Muscle layer of duodenum (tissue), 2 donors: ENCODE data around the gene TAF4.

Experiments
- H3K27ac ChIP-seq: one replicate; pipeline ENCODE4 v1.7.0; 2013; ENCODE audit warnings: mild to moderate bottlenecking, low read length
- H3K27me3 ChIP-seq: one replicate; pipeline ENCODE4 v1.7.0; 2013; ENCODE audit warnings: low read depth, mild to moderate bottlenecking, control low read depth, low read length
- H3K36me3 ChIP-seq, 2 donors: one replicate each; pipeline ENCODE4 v1.7.0; 2013; ENCODE audit warnings: low read length in 2 of 2, control low read depth in 1 of 2, mild to moderate bottlenecking in 1 of 2; ENCODE audit not compliant: insufficient read depth in 2 of 2, control insufficient read depth in 1 of 2
- H3K4me1 ChIP-seq, 2 donors: one replicate each; pipeline ENCODE4 v1.7.0; 2013; ENCODE audit warnings: low read length in 2 of 2, mild to moderate bottlenecking in 2 of 2, control low read depth in 1 of 2, moderate library complexity in 1 of 2; ENCODE audit not compliant: insufficient read depth in 2 of 2, control insufficient read depth in 1 of 2
- H3K4me3 ChIP-seq, 2 donors: one replicate each; pipeline ENCODE4 v1.7.0; 2013; ENCODE audit warnings: low read length in 2 of 2, low read depth in 1 of 2, mild to moderate bottlenecking in 1 of 2
- H3K9me3 ChIP-seq, 2 donors: one replicate each; pipeline ENCODE4 v1.7.0; 2013; ENCODE audit warnings: low read length in 2 of 2, control low read depth in 1 of 2, mild to moderate bottlenecking in 1 of 2; ENCODE audit not compliant: control insufficient read depth in 1 of 2
- donor health status: healthy.

TAF4 gene

DNA sequence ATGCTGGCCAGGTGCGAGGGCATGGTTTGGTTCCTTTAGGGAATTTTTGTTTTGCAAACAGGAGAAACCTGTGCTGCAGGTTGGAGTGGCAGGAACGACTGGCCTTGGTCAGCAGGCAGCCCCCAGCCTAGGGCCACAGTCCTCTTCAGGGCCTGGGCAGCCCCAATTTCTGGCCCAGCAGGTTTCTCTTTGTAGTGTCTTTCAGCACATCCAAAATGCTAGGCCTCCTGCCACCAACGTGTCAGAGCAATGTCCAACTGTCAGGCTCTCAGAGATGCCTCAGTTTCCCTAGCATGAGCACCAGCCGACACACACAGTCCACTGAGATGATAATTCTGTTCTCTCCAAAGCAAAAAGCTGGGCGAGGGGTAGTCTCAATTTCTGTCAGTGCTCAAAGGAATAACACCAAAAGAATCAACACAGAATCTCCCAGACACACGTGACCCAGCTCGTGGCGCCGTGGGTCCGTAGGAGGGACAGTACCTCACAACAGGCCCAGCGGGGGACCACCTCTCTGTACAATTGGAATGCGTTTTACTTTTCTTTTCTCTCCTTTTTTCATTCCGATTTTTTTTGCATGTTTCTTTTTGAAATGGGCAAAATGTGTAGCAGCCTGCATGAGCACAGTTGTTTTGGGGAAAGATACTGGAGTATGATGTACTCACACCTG is 125.9 kb downstream of the TAF4 start:
- Histone ChIP-seq H3K4me3 (no peak overlapping the region), H3K27ac (no peak overlapping the region), H3K9me3 (no peaks in the 10 kb centered on the region), H3K4me1 (no peaks in the 10 kb centered on the region), H3K27me3 (no peaks in the 10 kb centered on the region), H3K36me3 (no peaks in the 10 kb centered on the region)

- no peaks in the 10 kb centered on the region for H3K36me3 ChIP-seq
- H3K4me3 ChIP-seq = no peak overlapping the region
- no peaks in the 10 kb centered on the region for H3K9me3 ChIP-seq
- no peaks in the 10 kb centered on the region for H3K27me3 ChIP-seq
- H3K27ac ChIP-seq = no peak overlapping the region
- H3K4me1 ChIP-seq = no peaks in the 10 kb centered on the region
Observed at GRCh38 chr20:61938839-61939690, 126.6 kb downstream of the TAF4 start.

DNA sequence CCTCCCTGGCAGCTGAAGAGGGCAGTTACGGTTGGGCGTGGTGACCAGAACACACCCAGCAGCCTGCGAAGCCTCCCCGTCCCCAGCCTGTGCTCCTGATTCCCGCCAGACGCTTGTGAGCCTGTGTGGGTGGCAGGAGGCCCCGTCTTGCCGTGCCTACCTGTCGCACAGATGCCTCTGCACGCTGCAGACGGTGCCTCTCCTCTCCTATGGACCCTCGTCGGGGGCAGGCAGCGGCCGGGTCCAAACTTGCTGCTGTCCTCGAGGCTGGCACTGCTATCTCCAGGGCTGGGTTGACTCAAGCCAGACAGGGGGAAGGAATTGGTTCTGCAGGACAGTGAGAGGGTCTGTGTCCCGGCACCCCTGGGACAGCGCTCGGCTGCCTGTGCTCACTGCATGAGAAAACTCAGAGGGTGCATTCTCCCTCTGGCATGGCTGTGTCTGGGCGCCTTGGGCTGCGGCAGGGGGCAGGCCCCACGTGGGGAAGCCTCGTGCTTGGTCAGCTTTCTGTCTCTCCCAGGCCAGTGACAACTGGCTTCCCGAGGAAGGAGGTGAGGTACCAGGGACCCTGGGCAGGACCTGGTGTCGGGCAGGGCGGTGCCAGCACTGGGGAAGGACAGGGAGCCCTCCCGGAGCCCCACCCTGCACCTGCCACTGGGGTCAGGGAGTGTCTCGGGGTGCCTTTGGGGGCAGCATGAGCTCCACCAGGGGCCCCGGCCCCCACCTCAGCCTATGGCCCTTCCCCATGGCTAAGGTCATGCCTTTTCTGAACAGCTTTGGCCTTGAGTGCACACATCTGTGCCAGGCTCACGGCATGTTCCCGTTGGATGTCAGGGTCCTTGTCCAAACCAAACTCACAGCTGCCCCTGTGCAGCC is 127.5 kb downstream of the TAF4 start:
- Histone ChIP-seq H3K27me3 (no peaks in the 10 kb centered on the region), H3K36me3 (no peaks in the 10 kb centered on the region), H3K9me3 (no peaks in the 10 kb centered on the region), H3K4me1 (no peaks in the 10 kb centered on the region), H3K4me3 (no peak overlapping the region), H3K27ac (no peak overlapping the region)

GRCh38 chr20:61937146-61937962 is 128.3 kb downstream of the TAF4 start:
- no peaks in the 10 kb centered on the region for H3K27me3 ChIP-seq
- H3K36me3 ChIP-seq = no peaks in the 10 kb centered on the region
- no peaks in the 10 kb centered on the region for H3K4me1 ChIP-seq

GRCh38 chr20:61936701-61937131 is 129.0 kb downstream of the TAF4 start:
- no peaks in the 10 kb centered on the region for H3K4me1 ChIP-seq
- H3K36me3 ChIP-seq = no peaks in the 10 kb centered on the region
- H3K27me3 ChIP-seq = no peaks in the 10 kb centered on the region
- H3K4me3 ChIP-seq = no peak overlapping the region
- no peak overlapping the region for H3K27ac ChIP-seq
- no peaks in the 10 kb centered on the region for H3K9me3 ChIP-seq

More at GRCh38 chr20:61937146-61937962, 128.3 kb downstream of the TAF4 start:
- Histone ChIP-seq H3K27ac (no peak overlapping the region), H3K4me3 (no peak overlapping the region), H3K9me3 (no peaks in the 10 kb centered on the region)

- Histone ChIP-seq H3K9me3 (no peaks in the 10 kb centered on the region), H3K4me1 (no peaks in the 10 kb centered on the region), H3K4me3 (no peak overlapping the region), H3K27ac (no peak overlapping the region), H3K36me3 (no peaks in the 10 kb centered on the region), H3K27me3 (no peaks in the 10 kb centered on the region)
Observed at GRCh38 chr20:61935926-61936700, 129.6 kb downstream of the TAF4 start.

DNA sequence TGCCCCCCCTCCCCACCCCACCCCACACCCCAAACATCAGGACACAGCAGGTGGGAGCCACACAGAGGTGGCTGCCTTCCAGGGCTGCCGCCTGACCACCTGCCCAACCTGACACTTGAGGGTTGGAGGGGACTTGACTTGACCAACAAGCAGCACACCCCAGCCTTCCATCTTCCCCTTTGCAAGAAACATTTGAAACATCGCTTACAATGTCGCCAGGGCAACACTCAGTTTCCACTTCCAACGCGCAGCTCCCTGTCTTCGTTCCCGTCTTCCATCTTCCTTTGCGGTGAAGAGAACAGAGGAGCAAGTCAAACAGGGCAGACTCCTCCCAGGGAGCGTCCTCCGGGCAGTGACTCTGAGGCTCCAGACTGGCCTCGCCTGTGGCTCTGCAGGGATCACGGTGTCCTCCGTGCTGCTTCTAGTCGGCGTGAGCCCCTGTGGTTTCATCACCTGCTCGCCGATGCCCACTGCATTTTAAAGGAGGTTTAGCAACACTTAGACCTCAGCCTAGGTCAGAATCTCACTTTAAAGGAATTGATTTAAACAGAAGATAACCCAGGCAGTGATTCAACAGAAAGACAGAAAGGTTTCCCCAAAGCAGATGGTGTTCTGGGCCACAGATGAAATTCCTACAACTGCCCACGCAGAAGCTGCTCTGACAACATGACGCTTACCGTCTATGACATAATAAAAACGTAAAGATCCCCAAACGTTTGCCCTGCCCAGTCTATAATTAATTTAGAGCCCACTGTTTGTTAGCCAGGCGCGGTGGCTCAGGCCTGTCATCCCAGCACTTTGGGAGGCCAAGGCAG is 130.8 kb downstream of the TAF4 start:
- Histone ChIP-seq H3K4me1 (no peaks in the 10 kb centered on the region), H3K9me3 (peaks cover 0 to 4% of the 10 kb centered on the region in 2 donors), H3K4me3 (no peak overlapping the region), H3K36me3 (no peaks in the 10 kb centered on the region), H3K27me3 (no peaks in the 10 kb centered on the region), H3K27ac (no peak overlapping the region)

- Histone ChIP-seq H3K9me3 (peaks cover 0 to 4% of the 10 kb centered on the region in 2 donors), H3K4me3 (no peak overlapping the region), H3K4me1 (no peaks in the 10 kb centered on the region), H3K36me3 (no peaks in the 10 kb centered on the region), H3K27me3 (no peaks in the 10 kb centered on the region), H3K27ac (no peak overlapping the region)
Observed at GRCh38 chr20:61933951-61934715, 131.5 kb downstream of the TAF4 start.

DNA sequence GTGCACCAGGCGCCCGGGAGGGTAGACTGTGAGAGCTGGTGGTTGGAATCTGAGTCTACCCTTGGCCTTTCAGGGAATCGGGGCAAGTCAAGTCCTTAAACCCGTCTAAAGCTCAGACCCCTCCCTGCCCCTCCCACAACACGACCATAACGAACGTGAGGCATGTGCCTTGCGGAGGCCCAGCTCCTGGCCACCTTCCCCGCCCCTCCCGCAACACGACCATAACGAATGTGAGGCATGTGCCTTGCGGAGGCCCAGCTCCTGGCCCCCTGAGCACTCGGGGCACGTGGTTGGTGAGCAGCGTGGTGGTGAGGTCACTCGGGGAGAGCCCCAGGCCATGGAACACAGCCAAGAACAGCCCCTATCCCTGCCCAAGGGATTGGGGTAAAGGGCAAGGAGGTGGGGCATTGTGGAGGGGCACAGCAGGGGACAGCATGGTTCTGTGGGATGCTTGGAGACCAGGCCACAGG is 132.2 kb downstream of the TAF4 start:
- no peak overlapping the region for H3K4me3 ChIP-seq
- H3K36me3 ChIP-seq = no peaks in the 10 kb centered on the region
- peaks cover 0 to 4% of the 10 kb centered on the region in 2 donors for H3K9me3 ChIP-seq
- no peaks in the 10 kb centered on the region for H3K27me3 ChIP-seq
- no peak overlapping the region for H3K27ac ChIP-seq
- no peaks in the 10 kb centered on the region for H3K4me1 ChIP-seq
